ENCODE results near the gene CLTA. TPM values are rescaled to one million over a fixed set of nuclear protein-coding genes. Genes with fewer than 3 reads are reported as not detected.
A peak's percentile ranks its signal among the peaks of the same experiment; 100 is the strongest.

Gene CLTA
- total RNA-seq, 1 donor from 2014 or later = 220 TPM

DNA sequence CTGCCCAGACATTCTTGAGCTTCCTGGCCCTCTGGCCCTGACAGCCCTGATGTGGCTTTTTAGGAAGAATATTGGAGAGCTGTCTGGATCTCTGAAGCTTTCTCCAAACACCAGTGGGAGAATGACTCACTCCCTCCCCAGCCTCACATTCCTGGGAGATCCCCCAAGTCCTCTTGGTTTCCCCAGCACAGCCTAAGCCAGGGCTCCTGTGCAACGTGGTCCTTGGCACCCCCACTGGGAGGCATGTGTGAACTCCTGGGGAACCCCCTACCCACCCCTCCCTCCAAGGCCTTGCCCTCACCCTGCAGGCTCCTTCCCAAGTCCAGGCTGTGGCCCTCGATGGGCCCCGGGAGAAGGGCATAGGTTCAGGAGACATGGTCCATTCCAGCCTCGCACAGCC is 41.5 kb upstream of the CLTA start:
- Mint-ChIP-seq H3K4me1 (ENCODE audit: unreplicated experiment) (peaks cover 9% of the 10 kb centered on the region), H3K27me3 (no peaks in the 10 kb centered on the region), H3K27ac (no peak overlapping the region), H3K36me3 (peaks cover 16% of the 10 kb centered on the region), H3K9me3 (peaks cover 6% of the 10 kb centered on the region), H3K4me3 (no peak overlapping the region)
- no peak for DNase-seq (ENCODE audit: extremely low spot score, unreplicated experiment)
- TF ChIP-seq, protein P1, sequence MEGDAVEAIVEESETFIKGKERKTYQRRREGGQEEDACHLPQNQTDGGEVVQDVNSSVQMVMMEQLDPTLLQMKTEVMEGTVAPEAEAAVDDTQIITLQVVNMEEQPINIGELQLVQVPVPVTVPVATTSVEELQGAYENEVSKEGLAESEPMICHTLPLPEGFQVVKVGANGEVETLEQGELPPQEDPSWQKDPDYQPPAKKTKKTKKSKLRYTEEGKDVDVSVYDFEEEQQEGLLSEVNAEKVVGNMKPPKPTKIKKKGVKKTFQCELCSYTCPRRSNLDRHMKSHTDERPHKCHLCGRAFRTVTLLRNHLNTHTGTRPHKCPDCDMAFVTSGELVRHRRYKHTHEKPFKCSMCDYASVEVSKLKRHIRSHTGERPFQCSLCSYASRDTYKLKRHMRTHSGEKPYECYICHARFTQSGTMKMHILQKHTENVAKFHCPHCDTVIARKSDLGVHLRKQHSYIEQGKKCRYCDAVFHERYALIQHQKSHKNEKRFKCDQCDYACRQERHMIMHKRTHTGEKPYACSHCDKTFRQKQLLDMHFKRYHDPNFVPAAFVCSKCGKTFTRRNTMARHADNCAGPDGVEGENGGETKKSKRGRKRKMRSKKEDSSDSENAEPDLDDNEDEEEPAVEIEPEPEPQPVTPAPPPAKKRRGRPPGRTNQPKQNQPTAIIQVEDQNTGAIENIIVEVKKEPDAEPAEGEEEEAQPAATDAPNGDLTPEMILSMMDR (conservative IDR thresholded peaks at IDR 0.05) = no peak

DNA sequence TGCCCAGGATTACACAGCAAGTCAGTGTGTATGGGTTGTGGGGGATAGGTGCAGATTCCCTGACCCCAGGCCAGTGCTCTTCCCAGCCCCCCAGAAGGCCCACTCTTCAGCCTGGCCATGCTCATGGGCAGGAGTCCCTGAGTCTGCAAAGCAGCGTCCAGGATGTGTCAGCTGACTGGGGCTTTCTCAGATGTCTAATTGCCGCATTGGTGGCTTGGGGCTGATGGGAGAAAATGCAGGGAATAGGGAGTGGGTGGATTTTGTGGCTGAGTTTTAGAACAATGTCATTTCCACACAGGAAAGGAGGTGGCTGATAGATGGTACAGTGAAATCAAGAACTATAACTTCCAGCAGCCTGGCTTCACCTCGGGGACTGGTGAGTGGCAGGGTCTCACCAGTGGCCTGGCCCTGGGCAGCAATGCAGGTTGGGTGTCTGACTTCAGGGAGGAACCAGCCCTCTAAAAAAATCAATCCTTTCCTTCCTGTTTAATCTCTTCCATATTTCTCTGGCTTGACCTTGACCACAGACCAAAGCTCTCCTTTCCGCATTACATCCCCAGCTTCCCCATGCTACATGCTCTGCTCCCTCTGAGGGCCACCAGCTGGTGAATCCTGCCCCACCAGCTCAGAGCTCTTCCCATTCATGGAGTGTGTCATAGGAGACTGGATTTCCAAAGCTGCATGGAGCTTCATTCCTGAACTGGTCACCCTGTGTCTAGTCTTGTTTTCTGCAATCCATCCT is 40.0 kb upstream of the CLTA start:
- Mint-ChIP-seq H3K9me3 (no peaks in the 10 kb centered on the region), H3K4me3 (no peak overlapping the region), H3K27me3 (no peaks in the 10 kb centered on the region), H3K27ac (no peak overlapping the region), H3K4me1 (ENCODE audit: unreplicated experiment) (peaks cover 16% of the 10 kb centered on the region), H3K36me3 (peaks cover 11% of the 10 kb centered on the region)
- TF ChIP-seq, protein P1 (conservative IDR thresholded peaks at IDR 0.05) = no peak
- no peak for DNase-seq (ENCODE audit: extremely low spot score, unreplicated experiment)

DNA sequence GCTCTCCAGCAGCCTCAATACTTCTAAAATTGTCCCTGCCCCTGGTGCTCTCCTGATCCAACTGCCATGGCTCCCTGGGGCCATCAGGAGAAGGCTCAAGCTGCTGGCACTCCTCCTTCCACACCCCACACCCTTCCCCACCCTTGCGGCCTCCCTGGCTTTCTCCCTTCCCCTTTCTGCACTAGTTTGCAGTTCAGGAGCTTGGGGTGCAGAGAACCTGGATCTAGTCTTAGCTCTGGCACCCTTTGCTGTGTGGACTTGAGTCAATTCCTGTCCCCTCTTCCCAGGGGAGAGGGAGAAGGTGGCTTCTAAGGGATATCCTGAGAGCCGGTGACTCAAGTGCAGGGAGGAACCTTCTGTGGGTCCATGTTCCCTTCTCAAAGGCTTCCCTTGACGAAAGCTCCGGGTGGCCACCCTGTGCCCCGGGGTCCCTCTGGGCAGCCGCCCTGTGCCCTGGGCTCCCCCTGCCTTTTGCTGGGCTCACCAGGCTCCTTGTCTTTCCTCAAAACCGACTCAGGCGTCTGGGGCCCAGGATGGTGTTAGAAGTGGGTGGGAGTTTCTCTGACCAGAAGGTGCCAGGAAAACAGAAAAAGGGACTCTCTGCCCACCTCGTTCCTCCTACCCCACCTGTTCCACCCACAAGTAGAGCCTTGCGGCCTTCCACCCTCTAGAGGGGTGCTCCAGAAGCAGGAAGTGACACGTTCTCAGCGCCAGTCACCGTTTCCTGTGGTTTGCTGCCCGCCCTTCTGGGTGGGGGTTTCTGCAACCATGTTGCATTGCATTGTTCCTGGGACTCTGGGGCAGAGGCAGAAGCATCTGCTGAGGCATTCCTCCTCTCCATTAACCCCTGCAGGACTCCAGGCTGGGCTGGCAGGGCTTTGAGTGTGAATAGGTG is 39.2 kb upstream of the CLTA start:
- no peak for DNase-seq (ENCODE audit: extremely low spot score, unreplicated experiment)
- H3K4me3 Mint-ChIP-seq = no peak overlapping the region
- no peaks in the 10 kb centered on the region for H3K9me3 Mint-ChIP-seq
- H3K36me3 Mint-ChIP-seq = peaks cover 4% of the 10 kb centered on the region
- H3K4me1 Mint-ChIP-seq (ENCODE audit: unreplicated experiment) = peaks cover 16% of the 10 kb centered on the region
- no peaks in the 10 kb centered on the region for H3K27me3 Mint-ChIP-seq
- TF ChIP-seq, protein P1 (conservative IDR thresholded peaks at IDR 0.05) = no peak
- H3K27ac Mint-ChIP-seq = no peak overlapping the region

DNA sequence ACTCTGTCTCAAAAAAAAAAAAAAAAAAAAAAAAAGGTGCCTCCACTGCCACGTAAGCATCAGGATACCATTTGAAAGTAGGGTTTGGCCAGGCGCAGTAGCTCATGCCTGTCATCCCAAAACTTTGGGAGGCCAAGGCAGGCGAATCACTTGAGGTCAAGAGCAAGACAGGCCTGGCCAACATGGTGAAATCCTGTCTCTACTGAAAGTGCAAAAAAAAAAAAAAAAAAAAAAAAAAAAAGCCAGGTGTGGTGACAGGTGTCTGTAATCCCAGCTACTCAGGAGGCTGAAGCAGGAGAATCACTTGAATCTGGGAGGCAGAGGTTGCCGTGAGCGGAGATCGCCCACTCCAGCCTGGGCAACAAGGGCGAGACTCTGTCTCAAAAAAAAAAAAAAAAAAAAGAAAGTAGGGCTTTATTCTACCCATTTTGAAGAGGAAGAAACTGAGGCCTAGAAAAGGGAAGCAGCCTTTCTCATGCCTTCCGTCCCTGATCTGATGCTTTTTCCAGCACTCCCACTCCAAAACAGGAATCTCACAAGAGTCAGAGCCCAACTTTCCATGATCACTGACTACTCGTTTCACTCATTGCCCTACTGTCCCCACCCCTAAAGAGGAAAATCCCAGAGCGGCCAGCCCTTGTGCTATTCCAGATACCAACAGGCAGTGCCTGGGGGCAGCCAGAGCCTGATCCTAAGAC is 37.8 kb upstream of the CLTA start:
- Mint-ChIP-seq H3K4me1 (ENCODE audit: unreplicated experiment) (peaks cover 16% of the 10 kb centered on the region), H3K4me3 (no peak overlapping the region), H3K9me3 (no peaks in the 10 kb centered on the region), H3K27ac (no peak overlapping the region), H3K36me3 (no peaks in the 10 kb centered on the region), H3K27me3 (no peaks in the 10 kb centered on the region)
- DNase-seq (ENCODE audit: extremely low spot score, unreplicated experiment) = no peak
- TF ChIP-seq, protein P1 (conservative IDR thresholded peaks at IDR 0.05) = no peak

DNA sequence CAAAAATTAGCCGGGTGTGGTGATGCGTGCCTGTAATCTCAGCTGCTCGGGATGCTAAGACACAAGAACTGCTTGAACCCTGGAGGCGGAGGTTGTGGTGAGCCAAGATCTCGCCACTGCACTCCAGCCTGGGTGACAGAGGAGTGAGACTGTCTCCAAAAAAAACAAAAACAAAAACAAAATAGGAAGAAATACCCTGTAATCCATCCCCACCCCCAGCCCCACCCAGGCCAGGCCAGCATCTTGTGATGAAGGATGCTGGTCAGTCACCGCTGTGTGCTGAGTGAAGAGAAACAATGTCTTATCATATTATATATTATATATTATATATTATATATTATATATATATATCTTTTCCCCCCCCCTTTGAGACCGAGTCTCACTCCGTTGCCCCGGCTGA is 37.0 kb upstream of the CLTA start:
- Mint-ChIP-seq H3K4me1 (ENCODE audit: unreplicated experiment) (peaks cover 16% of the 10 kb centered on the region), H3K27me3 (no peaks in the 10 kb centered on the region), H3K9me3 (peaks cover 5% of the 10 kb centered on the region), H3K36me3 (peaks cover 6% of the 10 kb centered on the region), H3K4me3 (no peak overlapping the region), H3K27ac (peak overlapping the region; percentile 63)
- DNase-seq (ENCODE audit: extremely low spot score, unreplicated experiment) = no peak
- TF ChIP-seq, protein P1 (conservative IDR thresholded peaks at IDR 0.05) = no peak

Measured in type B pancreatic cell (in vitro differentiated cells).